K562 (cell line): Measurements from ENCODE around the gene MSRB3.

Source experiments
- CHD4 ChIP-seq: fragments of 200-600 bp; sonication (generic); IDR thresholded peaks from 3 replicates; pipeline ENCODE4 v1.6.1; 2012; ENCODE audit warnings: low read depth, mild to moderate bottlenecking, mixed read lengths, low read length, inconsistent platforms; ENCODE audit not compliant: insufficient read depth, insufficient replicate concordance, poor library complexity, severe bottlenecking
- GABPB1 ChIP-seq: sonication (generic); formaldehyde crosslinking; IDR thresholded peaks from 2 replicates; pipeline ENCODE4 v1.8.0; 2022; ENCODE audit warnings: mild to moderate bottlenecking, missing genetic modification reagents
- KDM1A ChIP-seq, 2 experiments: fragments of 450-650 bp; IDR thresholded peaks; 2 replicates each; pipeline ENCODE4 v1.6.1; 2016; ENCODE audit warnings: mild to moderate bottlenecking in 2 of 2
- POLR2A ChIP-seq: fragments of 450-650 bp; conservative IDR thresholded peaks from 2 replicates; pipeline ENCODE4 v1.6.1; 2016
- SMARCC2 ChIP-seq: fragments of 450-650 bp; IDR thresholded peaks from 2 replicates; pipeline ENCODE4 v1.6.1; 2017; ENCODE audit warnings: antibody characterized with exemption, moderate library complexity, mild to moderate bottlenecking, low read depth
- SPI1 ChIP-seq: IDR thresholded peaks from 2 replicates; pipeline ENCODE4 v1.6.1; 2011; ENCODE audit warnings: low read depth, low read length, control low read depth, borderline replicate concordance
- TCF7L2 ChIP-seq: fragments of 150-350 bp; IDR thresholded peaks from 2 replicates; pipeline ENCODE4 v1.6.1; 2016; ENCODE audit warnings: low read depth, mild to moderate bottlenecking, low read length, moderate library complexity
- TFAM ChIP-seq: fragments of 250-450 bp; sonication (Bioruptor Pico); conservative IDR thresholded peaks from 2 replicates; pipeline ENCODE4 v1.5.0; 2021; ENCODE audit warnings: mild to moderate bottlenecking, moderate library complexity
- ZNF445 ChIP-seq: fragments of 250-450 bp; sonication (Bioruptor Pico); IDR thresholded peaks from 2 replicates; pipeline ENCODE4 v1.4.0; 2020; ENCODE audit warnings: low read depth, mild to moderate bottlenecking, moderate library complexity
- TF ChIP-seq, protein P1 (sequence below): fragments of 250-450 bp; sonication (Bioruptor Pico); IDR thresholded peaks from 2 replicates; pipeline ENCODE4 v1.4.0; 2020

DNA sequence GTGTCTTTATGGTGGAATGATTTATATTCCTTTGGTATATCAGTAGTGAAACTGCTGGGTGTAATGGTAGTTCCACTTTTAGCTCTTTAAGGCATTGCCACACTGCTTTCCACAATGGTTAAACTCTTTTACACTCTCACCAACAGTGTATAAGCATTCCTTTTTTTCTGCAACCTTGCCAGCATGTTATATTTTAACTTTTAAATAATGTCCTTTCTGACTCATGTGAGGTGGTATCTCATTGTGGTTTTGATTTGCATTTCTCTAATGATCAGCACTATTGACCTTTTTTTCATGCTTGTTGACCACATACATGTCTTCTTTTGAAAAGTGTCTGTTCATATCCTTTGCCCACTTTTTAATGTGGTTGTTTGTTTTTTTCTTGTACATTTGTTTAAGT, 142.5 kb downstream of the MSRB3 start:
- TF ChIP-seq SMARCC2 (no peak), KDM1A (IDR thresholded peaks at IDR 0.05) (no peak), TCF7L2 (no peak), TFAM (no peak), SPI1 (no peak), ZNF445 (CRISPR knock-in tag) (no peak), GABPB1 (CRISPR knock-in tag) (no peak), CHD4 (no peak), POLR2A (no peak)
- TF ChIP-seq, protein P1, sequence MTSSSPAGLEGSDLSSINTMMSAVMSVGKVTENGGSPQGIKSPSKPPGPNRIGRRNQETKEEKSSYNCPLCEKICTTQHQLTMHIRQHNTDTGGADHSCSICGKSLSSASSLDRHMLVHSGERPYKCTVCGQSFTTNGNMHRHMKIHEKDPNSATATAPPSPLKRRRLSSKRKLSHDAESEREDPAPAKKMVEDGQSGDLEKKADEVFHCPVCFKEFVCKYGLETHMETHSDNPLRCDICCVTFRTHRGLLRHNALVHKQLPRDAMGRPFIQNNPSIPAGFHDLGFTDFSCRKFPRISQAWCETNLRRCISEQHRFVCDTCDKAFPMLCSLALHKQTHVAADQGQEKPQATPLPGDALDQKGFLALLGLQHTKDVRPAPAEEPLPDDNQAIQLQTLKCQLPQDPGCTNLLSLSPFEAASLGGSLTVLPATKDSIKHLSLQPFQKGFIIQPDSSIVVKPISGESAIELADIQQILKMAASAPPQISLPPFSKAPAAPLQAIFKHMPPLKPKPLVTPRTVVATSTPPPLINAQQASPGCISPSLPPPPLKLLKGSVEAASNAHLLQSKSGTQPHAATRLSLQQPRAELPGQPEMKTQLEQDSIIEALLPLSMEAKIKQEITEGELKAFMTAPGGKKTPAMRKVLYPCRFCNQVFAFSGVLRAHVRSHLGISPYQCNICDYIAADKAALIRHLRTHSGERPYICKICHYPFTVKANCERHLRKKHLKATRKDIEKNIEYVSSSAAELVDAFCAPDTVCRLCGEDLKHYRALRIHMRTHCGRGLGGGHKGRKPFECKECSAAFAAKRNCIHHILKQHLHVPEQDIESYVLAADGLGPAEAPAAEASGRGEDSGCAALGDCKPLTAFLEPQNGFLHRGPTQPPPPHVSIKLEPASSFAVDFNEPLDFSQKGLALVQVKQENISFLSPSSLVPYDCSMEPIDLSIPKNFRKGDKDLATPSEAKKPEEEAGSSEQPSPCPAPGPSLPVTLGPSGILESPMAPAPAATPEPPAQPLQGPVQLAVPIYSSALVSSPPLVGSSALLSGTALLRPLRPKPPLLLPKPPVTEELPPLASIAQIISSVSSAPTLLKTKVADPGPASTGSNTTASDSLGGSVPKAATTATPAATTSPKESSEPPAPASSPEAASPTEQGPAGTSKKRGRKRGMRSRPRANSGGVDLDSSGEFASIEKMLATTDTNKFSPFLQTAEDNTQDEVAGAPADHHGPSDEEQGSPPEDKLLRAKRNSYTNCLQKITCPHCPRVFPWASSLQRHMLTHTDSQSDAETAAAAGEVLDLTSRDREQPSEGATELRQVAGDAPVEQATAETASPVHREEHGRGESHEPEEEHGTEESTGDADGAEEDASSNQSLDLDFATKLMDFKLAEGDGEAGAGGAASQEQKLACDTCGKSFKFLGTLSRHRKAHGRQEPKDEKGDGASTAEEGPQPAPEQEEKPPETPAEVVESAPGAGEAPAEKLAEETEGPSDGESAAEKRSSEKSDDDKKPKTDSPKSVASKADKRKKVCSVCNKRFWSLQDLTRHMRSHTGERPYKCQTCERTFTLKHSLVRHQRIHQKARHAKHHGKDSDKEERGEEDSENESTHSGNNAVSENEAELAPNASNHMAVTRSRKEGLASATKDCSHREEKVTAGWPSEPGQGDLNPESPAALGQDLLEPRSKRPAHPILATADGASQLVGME (CRISPR knock-in tag), result no peak
